ENCODE data around the gene SAMD1.

The SAMD1 gene

GRCh38 chr19:14072535-14073260 lies 17.9 kb downstream of the SAMD1 start, which contains the start of gene MISP3:
Gene MISP3, plus strand, starts transcription at chr19:14072786. Its CDS starts 524 bp downstream, at chr19:14073310.
- no peak for DNase-seq (ENCODE audit: low read depth)
- TF ChIP-seq CTCF (IDR thresholded peaks at IDR 0.05; ENCODE audit: control insufficient read depth, extremely low read depth, insufficient read depth) = no peak
- peak within 1 kb of the TSS; percentile 62 for H3K4me3 ChIP-seq (ENCODE audit: low read depth, low read length)

GRCh38 chr19:14070268-14071050 lies 20.1 kb downstream of the SAMD1 start:
- no peak for TF ChIP-seq CTCF (IDR thresholded peaks at IDR 0.05; ENCODE audit: control insufficient read depth, extremely low read depth, insufficient read depth)
- DNase-seq (ENCODE audit: low read depth) = no peak
- no peak overlapping the region for H3K4me3 ChIP-seq (ENCODE audit: low read depth, low read length)

- DNase-seq (ENCODE audit: low read depth) = no peak
- no peak overlapping the region for H3K4me3 ChIP-seq (ENCODE audit: low read depth, low read length)
- TF ChIP-seq CTCF (IDR thresholded peaks at IDR 0.05; ENCODE audit: control insufficient read depth, extremely low read depth, insufficient read depth) = no peak
Measured at GRCh38 chr19:14066134-14066533, 24.4 kb downstream of the SAMD1 start.

GRCh38 chr19:14063105-14063504 lies 27.4 kb downstream of the SAMD1 start:
- no peak for DNase-seq (ENCODE audit: low read depth)
- H3K4me3 ChIP-seq (ENCODE audit: low read depth, low read length) = no peak overlapping the region
- no peak for TF ChIP-seq CTCF (IDR thresholded peaks at IDR 0.05; ENCODE audit: control insufficient read depth, extremely low read depth, insufficient read depth)

GRCh38 chr19:14062558-14062855 lies 28.0 kb downstream of the SAMD1 start:
- no peak overlapping the region for H3K4me3 ChIP-seq (ENCODE audit: low read depth, low read length)
- DNase-seq (ENCODE audit: low read depth) = no peak
- TF ChIP-seq CTCF (IDR thresholded peaks at IDR 0.05; ENCODE audit: control insufficient read depth, extremely low read depth, insufficient read depth) = no peak

- no peak for TF ChIP-seq CTCF (IDR thresholded peaks at IDR 0.05; ENCODE audit: control insufficient read depth, extremely low read depth, insufficient read depth)
- DNase-seq (ENCODE audit: low read depth) = no peak
- no peak within 1 kb of the TSS for H3K4me3 ChIP-seq (ENCODE audit: low read depth, low read length)
Measured at GRCh38 chr19:14061751-14062557, 28.6 kb downstream of the SAMD1 start, which contains the start of gene PALM3. Gene PALM3, minus strand, starts transcription at chr19:14062076. Its CDS starts 96 bp downstream, at chr19:14061980.
